A549 (cell line): ENCODE data around the gene NLRP1. TPM values are rescaled to one million over a fixed set of nuclear protein-coding genes. Genes with fewer than 3 reads are reported as not detected.

Experiments
- ATAC-seq, 2 experiments: fragments of 200-7000 bp in 1 of 2; fragments of >200 bp in 1 of 2; cut with Nextera tagmentation in 1 of 2; cut with Tn5 transposase in 1 of 2; 3 replicates each; pipeline versions ENCODE4 v1.8.0 to v1.9.1; 2018 to 2020; ENCODE audit warnings: mild to moderate bottlenecking in 1 of 2, moderate library complexity in 1 of 2
- CTCF ChIA-PET: fragments of 300-600 bp; sonication (Branson Sonifier 250); formaldehyde crosslinking; extraction: SDS; loops from one replicate; lab custom pipeline; 2021; ENCODE audit warnings: antibody characterized with exemption, inconsistent platforms; lab: Yijun Ruan, JAX
- POLR2A ChIA-PET: fragments of 350-600 bp; formaldehyde crosslinking; extraction: SDS; loops from one replicate; lab custom pipeline; 2021; ENCODE audit warnings: antibody characterized with exemption, inconsistent platforms; lab: Yijun Ruan, JAX
- DNase-seq, 2 experiments: peaks; one replicate each; pipeline versions ENCODE4 v3.0.0 to v3.0.0-alpha.2; 2011 to 2016; ENCODE audit warnings: low read depth in 1 of 2, low spot score in 1 of 2
- FAIRE-seq: peaks from 2 replicates; lab custom pipeline; 2011; peaks lifted over from hg19 to GRCh38; lab: Jason Lieb, UNC
- H3K27ac ChIP-seq, 2 experiments: fragments of >200 bp; sonication (Bioruptor Twin); formaldehyde crosslinking; 3 replicates each; pipeline ENCODE4 v1.5.1; 2016 to 2017
- H3K4me1 ChIP-seq: fragments of >200 bp; sonication (Bioruptor Twin); formaldehyde crosslinking; 3 replicates; pipeline ENCODE4 v1.6.1; 2016
- H3K4me2 ChIP-seq: fragments of >200 bp; sonication (Bioruptor Twin); formaldehyde crosslinking; 3 replicates; pipeline ENCODE4 v1.6.1; 2016
- H3K4me3 ChIP-seq: fragments of >200 bp; sonication (Bioruptor Twin); formaldehyde crosslinking; 3 replicates; pipeline ENCODE4 v1.5.1; 2016
- H3K9me3 ChIP-seq: fragments of >200 bp; sonication (Bioruptor Twin); formaldehyde crosslinking; 3 replicates; pipeline ENCODE4 v1.6.1; 2016
- CBX8 ChIP-seq: fragments of 200-600 bp; sonication (generic); IDR thresholded peaks from 2 replicates; pipeline ENCODE4 v1.6.1; 2016
- EHMT2 ChIP-seq: fragments of 200-600 bp; sonication (generic); IDR thresholded peaks from 2 replicates; pipeline ENCODE4 v1.6.1; 2016; ENCODE audit warnings: antibody characterized with exemption, low read depth, mild to moderate bottlenecking, moderate library complexity
- JUNB ChIP-seq: fragments of >200 bp; sonication (Bioruptor Twin); formaldehyde crosslinking; IDR thresholded peaks from 2 replicates; pipeline ENCODE4 v1.6.1; 2016
- MAFK ChIP-seq: fragments of 450-650 bp; IDR thresholded peaks from 2 replicates; pipeline ENCODE4 v1.6.1; 2014; ENCODE audit not compliant: partially characterized antibody
- MYC ChIP-seq: IDR thresholded peaks from 2 replicates; pipeline ENCODE4 v1.6.1; 2012; ENCODE audit warnings: mild to moderate bottlenecking, inconsistent platforms, low read length, improper control_type of control experiment, borderline replicate concordance
- NFE2L2 ChIP-seq: fragments of 150-350 bp; conservative IDR thresholded peaks from 2 replicates; pipeline ENCODE4 v1.6.1; 2014; ENCODE audit warnings: low read length
- NPAS2 ChIP-seq: fragments of 250-450 bp; sonication (Bioruptor Pico); IDR thresholded peaks from 2 replicates; pipeline ENCODE4 v1.8.0; 2022; ENCODE audit warnings: mild to moderate bottlenecking, moderate library complexity, borderline replicate concordance
- NR3C1 ChIP-seq: fragments of >200 bp; sonication (Bioruptor Twin); formaldehyde crosslinking; IDR thresholded peaks from 3 replicates; pipeline ENCODE4 v1.6.1; 2017
- ZC3H11A ChIP-seq: fragments of 450-650 bp; IDR thresholded peaks from 2 replicates; pipeline ENCODE4 v1.6.1; 2014; ENCODE audit warnings: antibody characterized with exemption, mild to moderate bottlenecking
- WGBS: methylation state at CpG from one replicate; pipeline ENCODE4 v1.1.6; 2017; ENCODE audit errors: missing lambda C conversion rate; 5-methylcytosine and 5-hydroxymethylcytosine counted together
- polyA plus RNA-seq, 4 experiments: library from polyadenylated mRNA; depleted of rRNA in 3 of 4; stranded (reverse); fragments of >200 nt; fragmentation: RNase III in 1 of 4; extraction: RNeasy Plus Mini Kit Qiagen cat#74134 plus additional on column Dnase treatment in 1 of 4; gene quantifications; 2 replicates in 3 of 4; 3 replicates in 1 of 4; pipeline ENCODE4 v1.2.3, GENCODE V29; 2011 to 2017
- TF ChIP-seq, protein P1 (sequence below): fragments of >200 bp; sonication (Bioruptor Twin); formaldehyde crosslinking; IDR thresholded peaks from 2 replicates; pipeline ENCODE4 v1.6.1; 2016
- TF ChIP-seq, protein P2 (sequence below): IDR thresholded peaks from 2 replicates; pipeline ENCODE4 v1.6.1; 2012; ENCODE audit warnings: low read depth, borderline replicate concordance
- TF ChIP-seq, protein P3 (sequence below): fragments of 150-350 bp; IDR thresholded peaks from 2 replicates; pipeline ENCODE4 v1.6.1; 2014; ENCODE audit warnings: low read depth, mild to moderate bottlenecking, low read length
- TF ChIP-seq, protein P4 (sequence below): fragments of >200 bp; sonication (Bioruptor Twin); formaldehyde crosslinking; IDR thresholded peaks from 3 replicates; pipeline ENCODE4 v1.5.1; 2016
- TF ChIP-seq, protein P5 (sequence below): fragments of 200-600 bp; sonication (generic); IDR thresholded peaks from 2 replicates; pipeline ENCODE4 v1.6.1; 2016; ENCODE audit warnings: antibody characterized with exemption, mild to moderate bottlenecking, moderate library complexity

Gene NLRP1
- polyA plus RNA-seq, 2 of the 4 experiments (the other 2 are of a cell fraction) = 1.1 to 4.4 TPM

DNA sequence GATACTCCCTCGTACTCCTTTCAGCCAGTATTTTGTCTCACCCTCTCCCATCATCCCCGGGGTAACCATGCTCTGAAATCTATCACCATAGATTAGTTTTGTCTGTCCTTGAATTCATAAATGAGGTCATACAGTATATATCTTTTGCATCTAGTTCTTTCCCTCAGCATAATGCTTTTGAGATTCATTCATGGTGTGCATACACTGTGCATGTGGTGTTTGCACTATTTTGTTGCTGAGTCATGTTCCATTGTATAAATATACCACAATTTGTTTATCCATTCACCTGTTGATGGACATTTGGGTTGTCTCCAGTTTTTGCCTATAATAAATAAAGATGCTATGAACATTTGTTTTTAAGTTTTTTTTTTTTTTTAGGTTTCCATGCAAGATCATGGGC, 34.2 kb upstream of the NLRP1 start:
- ATAC-seq = no peak
- FAIRE-seq = no peak
- TF ChIP-seq CBX8 (no peak), MAFK (peak; percentile 87), NFE2L2 (peak; percentile 77)
- Histone ChIP-seq H3K27ac (no peak overlapping the region), H3K4me1 (peaks cover 7% of the 10 kb centered on the region; the same call in 1 of the 3 replicates), H3K9me3 (no peaks in the 10 kb centered on the region), H3K4me3 (no peak overlapping the region), H3K4me2 (no peak overlapping the region)
- ChIA-PET CTCF (no interaction called here), POLR2A (no interaction called here)
- WGBS = 14% methylated on average over 2 of the region's 2 CpGs
- peak in 1 of 2 experiments; percentile 12 for DNase-seq

DNA sequence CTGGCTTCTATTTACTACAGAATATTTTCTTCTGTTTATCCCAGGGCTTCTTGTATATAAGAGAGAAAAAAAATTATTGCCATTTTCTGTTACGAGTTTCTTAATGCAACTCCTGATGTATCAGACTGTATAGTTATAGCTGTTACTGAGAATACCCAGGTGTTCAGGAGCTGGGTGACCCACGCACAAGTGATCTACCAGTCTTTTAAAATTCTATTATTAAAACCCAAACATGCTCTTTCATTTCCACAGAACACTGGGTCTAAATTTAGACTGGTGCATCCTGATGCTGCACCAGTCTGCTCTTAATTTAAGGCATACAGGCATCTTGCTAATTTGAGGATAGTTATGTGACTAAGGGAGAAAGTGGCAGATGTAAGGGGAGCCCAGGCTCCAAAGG, 31.2 kb upstream of the NLRP1 start:
- no peak for TF ChIP-seq NR3C1
- TF ChIP-seq JUNB = no peak
- TF ChIP-seq, protein P1, sequence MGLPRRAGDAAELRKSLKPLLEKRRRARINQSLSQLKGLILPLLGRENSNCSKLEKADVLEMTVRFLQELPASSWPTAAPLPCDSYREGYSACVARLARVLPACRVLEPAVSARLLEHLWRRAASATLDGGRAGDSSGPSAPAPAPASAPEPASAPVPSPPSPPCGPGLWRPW = no peak
- TF ChIP-seq, protein P2, sequence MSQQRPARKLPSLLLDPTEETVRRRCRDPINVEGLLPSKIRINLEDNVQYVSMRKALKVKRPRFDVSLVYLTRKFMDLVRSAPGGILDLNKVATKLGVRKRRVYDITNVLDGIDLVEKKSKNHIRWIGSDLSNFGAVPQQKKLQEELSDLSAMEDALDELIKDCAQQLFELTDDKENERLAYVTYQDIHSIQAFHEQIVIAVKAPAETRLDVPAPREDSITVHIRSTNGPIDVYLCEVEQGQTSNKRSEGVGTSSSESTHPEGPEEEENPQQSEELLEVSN = no peak
- TF ChIP-seq, protein P3, sequence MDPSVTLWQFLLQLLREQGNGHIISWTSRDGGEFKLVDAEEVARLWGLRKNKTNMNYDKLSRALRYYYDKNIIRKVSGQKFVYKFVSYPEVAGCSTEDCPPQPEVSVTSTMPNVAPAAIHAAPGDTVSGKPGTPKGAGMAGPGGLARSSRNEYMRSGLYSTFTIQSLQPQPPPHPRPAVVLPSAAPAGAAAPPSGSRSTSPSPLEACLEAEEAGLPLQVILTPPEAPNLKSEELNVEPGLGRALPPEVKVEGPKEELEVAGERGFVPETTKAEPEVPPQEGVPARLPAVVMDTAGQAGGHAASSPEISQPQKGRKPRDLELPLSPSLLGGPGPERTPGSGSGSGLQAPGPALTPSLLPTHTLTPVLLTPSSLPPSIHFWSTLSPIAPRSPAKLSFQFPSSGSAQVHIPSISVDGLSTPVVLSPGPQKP = no peak
- no peak for TF ChIP-seq ZC3H11A
- TF ChIP-seq, protein P4, sequence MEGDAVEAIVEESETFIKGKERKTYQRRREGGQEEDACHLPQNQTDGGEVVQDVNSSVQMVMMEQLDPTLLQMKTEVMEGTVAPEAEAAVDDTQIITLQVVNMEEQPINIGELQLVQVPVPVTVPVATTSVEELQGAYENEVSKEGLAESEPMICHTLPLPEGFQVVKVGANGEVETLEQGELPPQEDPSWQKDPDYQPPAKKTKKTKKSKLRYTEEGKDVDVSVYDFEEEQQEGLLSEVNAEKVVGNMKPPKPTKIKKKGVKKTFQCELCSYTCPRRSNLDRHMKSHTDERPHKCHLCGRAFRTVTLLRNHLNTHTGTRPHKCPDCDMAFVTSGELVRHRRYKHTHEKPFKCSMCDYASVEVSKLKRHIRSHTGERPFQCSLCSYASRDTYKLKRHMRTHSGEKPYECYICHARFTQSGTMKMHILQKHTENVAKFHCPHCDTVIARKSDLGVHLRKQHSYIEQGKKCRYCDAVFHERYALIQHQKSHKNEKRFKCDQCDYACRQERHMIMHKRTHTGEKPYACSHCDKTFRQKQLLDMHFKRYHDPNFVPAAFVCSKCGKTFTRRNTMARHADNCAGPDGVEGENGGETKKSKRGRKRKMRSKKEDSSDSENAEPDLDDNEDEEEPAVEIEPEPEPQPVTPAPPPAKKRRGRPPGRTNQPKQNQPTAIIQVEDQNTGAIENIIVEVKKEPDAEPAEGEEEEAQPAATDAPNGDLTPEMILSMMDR = no peak
- Histone ChIP-seq H3K4me3 (no peak overlapping the region), H3K27ac (no peak overlapping the region), H3K4me1 (peaks cover 7% of the 10 kb centered on the region; the same call in 1 of the 3 replicates), H3K9me3 (no peaks in the 10 kb centered on the region), H3K4me2 (no peak overlapping the region)
- FAIRE-seq (no peak), DNase-seq (no peak), ATAC-seq (no peak)
- ChIA-PET CTCF (interaction anchor here (1.6 to 3.7 kb wide), 2 partner anchors 15 to 22 kb away, joined by 4 to 36 read pairs; no protein-coding TSS in a partner anchor), POLR2A (no interaction called here)
- WGBS = 47% methylated on average over 2 of the region's 2 CpGs

DNA sequence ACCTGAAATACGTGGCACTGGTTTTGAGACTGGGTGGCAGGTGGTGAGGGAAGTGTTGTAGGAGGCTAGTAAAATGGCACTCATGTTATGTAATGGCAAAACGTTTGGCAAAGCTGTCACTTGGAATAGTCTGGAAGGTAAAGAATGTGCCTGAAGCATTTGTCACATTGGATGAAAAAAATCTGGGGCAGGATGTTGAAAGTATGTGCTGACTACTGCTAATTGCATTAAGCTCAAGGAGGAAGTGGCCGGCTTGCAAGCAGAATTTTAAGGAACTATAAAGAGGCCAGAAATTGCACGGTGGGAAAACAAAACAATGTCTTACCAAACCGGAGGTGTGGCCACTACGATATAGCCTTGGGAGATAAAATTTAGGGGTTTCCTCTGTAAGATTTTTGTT, 26.6 kb upstream of the NLRP1 start:
- WGBS = 17% methylated on average over 6 of the region's 6 CpGs

DNA sequence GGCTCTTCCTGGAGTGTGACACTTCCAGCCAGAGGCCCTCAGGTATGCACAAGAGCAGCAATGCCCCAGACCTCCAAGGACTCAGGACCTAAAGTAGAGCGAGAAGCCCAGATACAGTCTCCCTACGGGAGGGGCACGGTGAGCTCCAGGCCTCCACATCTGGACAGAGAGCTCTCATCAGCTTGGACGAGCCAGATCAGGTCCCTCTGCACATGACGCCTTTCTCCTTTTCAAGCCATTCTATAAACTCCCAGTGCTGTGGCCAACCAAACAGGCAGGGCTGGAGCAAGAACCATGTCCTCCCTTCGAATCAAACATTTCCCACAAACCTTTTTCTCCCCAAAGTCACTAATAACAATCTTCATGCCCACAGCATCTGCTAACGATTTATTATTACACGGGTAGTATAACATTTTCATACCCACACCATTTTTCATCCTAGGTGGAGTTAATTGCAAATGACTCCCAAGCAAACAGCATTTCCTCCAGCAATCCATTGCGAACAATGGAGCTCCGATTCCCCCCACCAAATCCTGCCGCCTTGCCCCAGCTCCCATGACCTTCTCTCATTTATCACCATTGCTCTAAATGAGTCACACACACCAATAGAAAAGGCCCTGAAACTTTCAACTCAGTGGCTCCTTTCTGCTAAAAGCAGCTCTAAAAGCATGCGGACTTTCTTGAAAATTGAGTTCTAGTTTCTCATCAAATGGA, 24.2 kb upstream of the NLRP1 start:
- no peak for TF ChIP-seq MYC
- TF ChIP-seq NPAS2 (CRISPR knock-in tag) = no peak
- TF ChIP-seq, protein P5, sequence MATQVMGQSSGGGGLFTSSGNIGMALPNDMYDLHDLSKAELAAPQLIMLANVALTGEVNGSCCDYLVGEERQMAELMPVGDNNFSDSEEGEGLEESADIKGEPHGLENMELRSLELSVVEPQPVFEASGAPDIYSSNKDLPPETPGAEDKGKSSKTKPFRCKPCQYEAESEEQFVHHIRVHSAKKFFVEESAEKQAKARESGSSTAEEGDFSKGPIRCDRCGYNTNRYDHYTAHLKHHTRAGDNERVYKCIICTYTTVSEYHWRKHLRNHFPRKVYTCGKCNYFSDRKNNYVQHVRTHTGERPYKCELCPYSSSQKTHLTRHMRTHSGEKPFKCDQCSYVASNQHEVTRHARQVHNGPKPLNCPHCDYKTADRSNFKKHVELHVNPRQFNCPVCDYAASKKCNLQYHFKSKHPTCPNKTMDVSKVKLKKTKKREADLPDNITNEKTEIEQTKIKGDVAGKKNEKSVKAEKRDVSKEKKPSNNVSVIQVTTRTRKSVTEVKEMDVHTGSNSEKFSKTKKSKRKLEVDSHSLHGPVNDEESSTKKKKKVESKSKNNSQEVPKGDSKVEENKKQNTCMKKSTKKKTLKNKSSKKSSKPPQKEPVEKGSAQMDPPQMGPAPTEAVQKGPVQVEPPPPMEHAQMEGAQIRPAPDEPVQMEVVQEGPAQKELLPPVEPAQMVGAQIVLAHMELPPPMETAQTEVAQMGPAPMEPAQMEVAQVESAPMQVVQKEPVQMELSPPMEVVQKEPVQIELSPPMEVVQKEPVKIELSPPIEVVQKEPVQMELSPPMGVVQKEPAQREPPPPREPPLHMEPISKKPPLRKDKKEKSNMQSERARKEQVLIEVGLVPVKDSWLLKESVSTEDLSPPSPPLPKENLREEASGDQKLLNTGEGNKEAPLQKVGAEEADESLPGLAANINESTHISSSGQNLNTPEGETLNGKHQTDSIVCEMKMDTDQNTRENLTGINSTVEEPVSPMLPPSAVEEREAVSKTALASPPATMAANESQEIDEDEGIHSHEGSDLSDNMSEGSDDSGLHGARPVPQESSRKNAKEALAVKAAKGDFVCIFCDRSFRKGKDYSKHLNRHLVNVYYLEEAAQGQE = no peak
- TF ChIP-seq EHMT2 = no peak
- Histone ChIP-seq H3K4me2 (no peak overlapping the region), H3K4me1 (no peaks in the 10 kb centered on the region), H3K9me3 (peaks cover 12% of the 10 kb centered on the region), H3K4me3 (no peak overlapping the region), H3K27ac (no peak overlapping the region)
- ChIA-PET POLR2A (no interaction called here), CTCF (interaction anchor here (0.5 to 3.1 kb wide), 7 partner anchors 16 to 819 kb away, joined by 3 to 14 read pairs (median 3); no protein-coding TSS in a partner anchor)
- no peak for DNase-seq
- ATAC-seq = no peak
- 28% methylated on average over 12 of the region's 12 CpGs for WGBS
- no peak for FAIRE-seq

More for the DNA sequence above, 26.6 kb upstream of the NLRP1 start:
- no peaks in the 10 kb centered on the region; the same call in 2 of the 3 replicates for H3K9me3 ChIP-seq
- H3K4me2 ChIP-seq = no peak overlapping the region
- POLR2A ChIA-PET = no interaction called here
- no peak overlapping the region for H3K4me3 ChIP-seq
- ATAC-seq (no peak), FAIRE-seq (no peak), DNase-seq (no peak)
- CTCF ChIA-PET = interaction anchor here (1.8 to 3.1 kb wide), 3 partner anchors 9 to 811 kb away, joined by 4 to 17 read pairs (median 14); no protein-coding TSS in a partner anchor
- TF ChIP-seq, protein P2 = no peak
- no peak for TF ChIP-seq NR3C1
- no peaks in the 10 kb centered on the region for H3K4me1 ChIP-seq
- H3K27ac ChIP-seq = no peak overlapping the region
